Measurements from ENCODE around the gene GDAP2.

DNA sequence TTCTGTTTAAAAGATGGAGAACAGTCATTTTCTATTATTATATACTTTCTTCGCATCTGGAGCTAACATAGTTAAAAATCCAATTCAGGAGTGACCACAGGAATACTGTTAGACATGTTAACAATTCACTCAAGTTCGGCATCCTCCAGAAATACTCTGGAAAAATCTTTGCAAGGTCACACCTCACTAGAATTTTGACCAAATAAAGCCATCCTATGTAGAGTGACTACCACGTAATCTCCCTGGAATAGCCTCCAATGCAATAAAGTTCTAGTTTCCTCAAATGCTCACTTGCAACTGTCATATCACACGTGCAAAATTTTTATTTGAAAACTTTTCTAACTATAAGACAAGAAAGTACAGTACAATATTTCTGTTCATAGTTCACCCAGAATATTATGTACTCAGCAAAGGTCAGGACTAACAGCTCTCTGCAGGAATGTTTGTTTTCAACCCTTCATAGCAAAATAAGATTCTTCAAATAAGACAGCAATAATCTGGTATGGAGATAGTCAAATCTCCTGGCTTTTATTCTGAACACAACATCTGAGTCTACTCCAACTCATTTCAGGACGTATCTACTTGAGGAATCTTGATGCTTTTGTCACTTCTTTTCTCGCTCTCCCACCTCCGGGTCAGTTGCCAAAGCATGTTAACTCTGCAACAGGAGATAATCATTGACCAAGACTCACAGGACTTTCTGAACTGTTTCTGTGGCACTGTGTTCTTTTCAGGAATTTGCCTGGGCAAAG, 82.6 kb downstream of the GDAP2 start:
- TF ChIP-seq, protein P1, sequence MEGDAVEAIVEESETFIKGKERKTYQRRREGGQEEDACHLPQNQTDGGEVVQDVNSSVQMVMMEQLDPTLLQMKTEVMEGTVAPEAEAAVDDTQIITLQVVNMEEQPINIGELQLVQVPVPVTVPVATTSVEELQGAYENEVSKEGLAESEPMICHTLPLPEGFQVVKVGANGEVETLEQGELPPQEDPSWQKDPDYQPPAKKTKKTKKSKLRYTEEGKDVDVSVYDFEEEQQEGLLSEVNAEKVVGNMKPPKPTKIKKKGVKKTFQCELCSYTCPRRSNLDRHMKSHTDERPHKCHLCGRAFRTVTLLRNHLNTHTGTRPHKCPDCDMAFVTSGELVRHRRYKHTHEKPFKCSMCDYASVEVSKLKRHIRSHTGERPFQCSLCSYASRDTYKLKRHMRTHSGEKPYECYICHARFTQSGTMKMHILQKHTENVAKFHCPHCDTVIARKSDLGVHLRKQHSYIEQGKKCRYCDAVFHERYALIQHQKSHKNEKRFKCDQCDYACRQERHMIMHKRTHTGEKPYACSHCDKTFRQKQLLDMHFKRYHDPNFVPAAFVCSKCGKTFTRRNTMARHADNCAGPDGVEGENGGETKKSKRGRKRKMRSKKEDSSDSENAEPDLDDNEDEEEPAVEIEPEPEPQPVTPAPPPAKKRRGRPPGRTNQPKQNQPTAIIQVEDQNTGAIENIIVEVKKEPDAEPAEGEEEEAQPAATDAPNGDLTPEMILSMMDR (IDR thresholded peaks at IDR 0.05): no peak
- no peak for TF ChIP-seq POLR2A (IDR thresholded peaks at IDR 0.05)
- no peak for TF ChIP-seq POLR2AphosphoS5 (IDR thresholded peaks at IDR 0.05)

All from breast epithelium (tissue), 3 donors.